NCI-H446 treated with DMSO at 0.1 percent for 48 hours (cell line): ENCODE results near the gene FOXD4.
"Not testable (repeated sequence)": the region's sequence is repeated elsewhere in the genome, so short reads cannot be mapped to it uniquely, and the experiment has no call there.

ENCODE experiments used
- DNase-seq: peaks from one replicate; lab custom pipeline; 2025; lab: John Stamatoyannopoulos, UW

FOXD4 gene

GRCh38 chr9:93909-94308 is 24.3 kb downstream of the FOXD4 start:
- not testable (repeated sequence) for DNase-seq

- DNase-seq: not testable (repeated sequence)
These were observed 27.4 kb downstream of the FOXD4 start for GRCh38 chr9:90851-91250.

- DNase-seq: not testable (repeated sequence)
These were observed 29.7 kb downstream of the FOXD4 start for GRCh38 chr9:88396-89037.

- DNase-seq: not testable (repeated sequence)
These were observed 30.4 kb downstream of the FOXD4 start for GRCh38 chr9:87860-88259.

- DNase-seq: not testable (repeated sequence)
These were observed 31.1 kb downstream of the FOXD4 start for GRCh38 chr9:87105-87504.

- not testable (repeated sequence) for DNase-seq
These were observed 31.5 kb downstream of the FOXD4 start for GRCh38 chr9:86697-87096.

GRCh38 chr9:82932-83689 is 35.1 kb downstream of the FOXD4 start:
- DNase-seq: not testable (repeated sequence)

GRCh38 chr9:78333-78732 is 39.9 kb downstream of the FOXD4 start:
- not testable (repeated sequence) for DNase-seq

- not testable (repeated sequence) for DNase-seq
These were observed 41.8 kb downstream of the FOXD4 start for GRCh38 chr9:76389-76788.

- DNase-seq: not testable (repeated sequence)
These were observed 44.2 kb downstream of the FOXD4 start for GRCh38 chr9:73900-74525.

- not testable (repeated sequence) for DNase-seq
These were observed 44.9 kb downstream of the FOXD4 start for GRCh38 chr9:73076-73899.
